DND-41 (cell line): ENCODE measurements around the gene KCTD21.

ENCODE experiments used
- CTCF ChIP-seq: IDR thresholded peaks from 2 replicates; pipeline ENCODE4 v1.5.1; 2012; ENCODE audit warnings: borderline replicate concordance, low read length, moderate library complexity, mild to moderate bottlenecking; ENCODE audit not compliant: poor library complexity, severe bottlenecking; ENCODE audit errors: extremely low read depth
- EZH2 ChIP-seq: IDR thresholded peaks from 3 replicates; pipeline ENCODE4 v1.6.1; 2012; ENCODE audit warnings: borderline replicate concordance, low read depth, mild to moderate bottlenecking, moderate library complexity, low read length, inconsistent platforms; ENCODE audit not compliant: severe bottlenecking

- TF ChIP-seq CTCF (no peak), EZH2 (no peak)
These were observed 35.0 kb upstream of the KCTD21 start for GRCh38 chr11:78223320-78223954.
